Peyer's patch (tissue), 4 donors: Measurements from ENCODE around the gene HAPLN2.

Source experiments
- POLR2A ChIP-seq, 2 donors: fragments of 450-650 bp; IDR thresholded peaks; one replicate each; pipeline ENCODE4 v1.5.1; 2017; ENCODE audit warnings: antibody characterized with exemption in 2 of 2, mild to moderate bottlenecking in 2 of 2, moderate library complexity in 2 of 2
- TF ChIP-seq, protein P1 (sequence below), 6 experiments: fragments of 450-650 bp in 4 of 6; fragments of 200-600 bp in 2 of 6; sonication (generic) in 1 of 6; IDR thresholded peaks; one replicate each; pipeline ENCODE4 v1.5.1; 2017 to 2019; ENCODE audit warnings: antibody characterized with exemption in 6 of 6, mild to moderate bottlenecking in 3 of 6, moderate library complexity in 1 of 6

DNA sequence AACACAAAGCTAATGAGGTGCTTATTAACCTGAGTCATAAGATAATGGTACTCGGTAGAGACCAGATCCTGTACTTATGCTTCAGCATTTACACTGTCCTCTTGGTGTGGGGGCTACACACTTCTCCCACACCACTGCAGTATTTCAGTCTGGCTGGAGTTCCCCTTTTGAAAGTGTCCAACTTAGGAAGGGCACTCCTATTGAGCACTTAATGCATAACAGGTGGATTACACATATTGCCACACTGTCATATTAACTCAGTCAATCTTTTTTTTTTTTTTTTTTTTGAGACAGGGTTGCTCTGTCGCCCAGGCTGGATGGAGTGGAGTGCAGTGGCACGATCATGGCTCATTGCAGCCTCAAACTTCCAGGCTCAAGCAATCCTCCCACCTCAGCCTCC is 19.4 kb upstream of the HAPLN2 start:
- TF ChIP-seq, protein P1, sequence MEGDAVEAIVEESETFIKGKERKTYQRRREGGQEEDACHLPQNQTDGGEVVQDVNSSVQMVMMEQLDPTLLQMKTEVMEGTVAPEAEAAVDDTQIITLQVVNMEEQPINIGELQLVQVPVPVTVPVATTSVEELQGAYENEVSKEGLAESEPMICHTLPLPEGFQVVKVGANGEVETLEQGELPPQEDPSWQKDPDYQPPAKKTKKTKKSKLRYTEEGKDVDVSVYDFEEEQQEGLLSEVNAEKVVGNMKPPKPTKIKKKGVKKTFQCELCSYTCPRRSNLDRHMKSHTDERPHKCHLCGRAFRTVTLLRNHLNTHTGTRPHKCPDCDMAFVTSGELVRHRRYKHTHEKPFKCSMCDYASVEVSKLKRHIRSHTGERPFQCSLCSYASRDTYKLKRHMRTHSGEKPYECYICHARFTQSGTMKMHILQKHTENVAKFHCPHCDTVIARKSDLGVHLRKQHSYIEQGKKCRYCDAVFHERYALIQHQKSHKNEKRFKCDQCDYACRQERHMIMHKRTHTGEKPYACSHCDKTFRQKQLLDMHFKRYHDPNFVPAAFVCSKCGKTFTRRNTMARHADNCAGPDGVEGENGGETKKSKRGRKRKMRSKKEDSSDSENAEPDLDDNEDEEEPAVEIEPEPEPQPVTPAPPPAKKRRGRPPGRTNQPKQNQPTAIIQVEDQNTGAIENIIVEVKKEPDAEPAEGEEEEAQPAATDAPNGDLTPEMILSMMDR (IDR thresholded peaks at IDR 0.05): peak in 1 of 6 experiments; percentile 21
- no peak for TF ChIP-seq POLR2A (IDR thresholded peaks at IDR 0.05)
